Spleen (tissue), 7 donors: ENCODE results near the gene CACNG7.
A peak's percentile ranks its signal among the peaks of the same experiment; 100 is the strongest.

Source experiments
- POLR2A ChIP-seq, 3 donors: fragments of 450-650 bp; IDR thresholded peaks; one replicate each; pipeline ENCODE4 v1.5.1; 2017; ENCODE audit warnings: antibody characterized with exemption in 3 of 3, mild to moderate bottlenecking in 1 of 3
- POLR2AphosphoS5 ChIP-seq, 3 donors: sonication (generic); formaldehyde crosslinking; IDR thresholded peaks; one replicate each; pipeline ENCODE4 v1.5.1; 2017; ENCODE audit warnings: antibody characterized with exemption in 3 of 3
- TF ChIP-seq, protein P1 (sequence below), 11 experiments: fragments of 200-600 bp in 7 of 11; fragments of 450-650 bp in 4 of 11; sonication (generic) in 4 of 11; IDR thresholded peaks in 8 of 11; conservative IDR thresholded peaks in 3 of 11; 1 replicate in 7 of 11; 2 replicates in 4 of 11; pipeline versions ENCODE4 v1.4.0 to v1.8.0; 2016 to 2021; ENCODE audit warnings: antibody characterized with exemption in 11 of 11, inconsistent platforms in 4 of 11, mild to moderate bottlenecking in 1 of 11
- donor health status: DM: no; HTN: no; CAD: no; lungs with moderate emphysema.
- donor health status: DM: no; HTN: no; CAD: no.
- donor health status: DM: no; HTN: no; CAD: no.

DNA sequence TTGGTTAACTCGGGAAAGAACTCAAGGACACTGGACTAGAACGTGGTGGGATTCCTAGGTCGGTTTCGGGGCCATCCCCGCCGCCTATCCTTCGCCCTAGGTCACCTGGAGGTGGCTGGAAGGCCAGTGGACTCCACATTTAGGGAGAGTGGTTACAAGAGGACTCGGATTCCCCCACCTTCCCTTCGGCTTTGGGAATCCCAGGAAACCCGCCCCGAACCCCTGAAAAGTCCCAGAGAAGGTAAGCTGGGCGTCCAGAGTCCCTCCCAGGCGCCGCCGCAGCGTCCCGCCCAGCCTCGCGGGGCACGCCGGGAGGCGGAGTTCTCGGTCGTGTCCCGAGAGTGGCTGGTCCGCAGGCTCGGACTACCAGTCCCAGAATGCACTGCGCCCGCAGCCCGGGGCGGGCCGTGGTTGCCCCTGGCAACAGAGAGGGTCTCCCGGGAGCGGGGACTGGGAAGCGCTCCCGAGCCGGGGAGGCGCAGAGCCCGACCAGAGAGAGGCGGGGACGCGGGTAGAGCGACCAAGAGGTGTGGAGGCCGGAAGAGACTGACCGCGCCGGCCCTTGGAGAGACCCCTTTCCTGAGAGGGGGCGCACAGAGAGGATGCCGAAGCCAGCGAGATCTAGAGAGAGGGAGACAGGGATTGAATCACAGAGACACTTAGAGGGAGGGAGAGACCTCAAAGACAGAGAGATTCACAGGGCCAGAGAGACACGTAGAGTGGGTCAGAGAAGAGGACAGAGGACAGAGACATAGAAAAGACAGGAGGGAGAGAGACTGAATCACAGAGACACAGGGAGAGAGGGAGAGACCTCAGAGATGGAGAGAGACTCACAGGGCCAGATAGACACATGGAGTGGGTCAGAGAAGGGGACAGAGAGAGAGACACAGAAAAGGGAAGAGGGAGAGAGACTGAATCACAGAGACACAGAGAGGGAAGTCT is 29.7 kb upstream of the CACNG7 start:
- TF ChIP-seq, protein P1, sequence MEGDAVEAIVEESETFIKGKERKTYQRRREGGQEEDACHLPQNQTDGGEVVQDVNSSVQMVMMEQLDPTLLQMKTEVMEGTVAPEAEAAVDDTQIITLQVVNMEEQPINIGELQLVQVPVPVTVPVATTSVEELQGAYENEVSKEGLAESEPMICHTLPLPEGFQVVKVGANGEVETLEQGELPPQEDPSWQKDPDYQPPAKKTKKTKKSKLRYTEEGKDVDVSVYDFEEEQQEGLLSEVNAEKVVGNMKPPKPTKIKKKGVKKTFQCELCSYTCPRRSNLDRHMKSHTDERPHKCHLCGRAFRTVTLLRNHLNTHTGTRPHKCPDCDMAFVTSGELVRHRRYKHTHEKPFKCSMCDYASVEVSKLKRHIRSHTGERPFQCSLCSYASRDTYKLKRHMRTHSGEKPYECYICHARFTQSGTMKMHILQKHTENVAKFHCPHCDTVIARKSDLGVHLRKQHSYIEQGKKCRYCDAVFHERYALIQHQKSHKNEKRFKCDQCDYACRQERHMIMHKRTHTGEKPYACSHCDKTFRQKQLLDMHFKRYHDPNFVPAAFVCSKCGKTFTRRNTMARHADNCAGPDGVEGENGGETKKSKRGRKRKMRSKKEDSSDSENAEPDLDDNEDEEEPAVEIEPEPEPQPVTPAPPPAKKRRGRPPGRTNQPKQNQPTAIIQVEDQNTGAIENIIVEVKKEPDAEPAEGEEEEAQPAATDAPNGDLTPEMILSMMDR (IDR thresholded peaks at IDR 0.05 in 8 of 11, conservative IDR thresholded peaks at IDR 0.05 in 3 of 11), result peak in 3 of 11 experiments; percentile 10 to 23 (median 19)
- TF ChIP-seq POLR2AphosphoS5 (IDR thresholded peaks at IDR 0.05) (peak; percentile 50 to 85 (median 62)), POLR2A (IDR thresholded peaks at IDR 0.05) (no peak)
